Mammary epithelial cell (primary cell): Measurements from ENCODE around the gene MIPEP.

Experiments used
- CTCF ChIP-seq, 2 donors: IDR thresholded peaks in 1 of 2; conservative IDR thresholded peaks in 1 of 2; 2 replicates each; pipeline ENCODE4 v1.5.1; 2011 to 2012; ENCODE audit warnings: inconsistent platforms in 2 of 2, low read length in 2 of 2, mild to moderate bottlenecking in 2 of 2, control low read depth in 1 of 2, low read depth in 1 of 2; ENCODE audit not compliant: insufficient read depth in 1 of 2; ENCODE audit errors: extremely low read depth in 1 of 2
- EZH2 ChIP-seq: IDR thresholded peaks from 2 replicates; pipeline ENCODE4 v1.6.1; 2012; ENCODE audit warnings: low read length, inconsistent platforms, borderline replicate concordance

DNA sequence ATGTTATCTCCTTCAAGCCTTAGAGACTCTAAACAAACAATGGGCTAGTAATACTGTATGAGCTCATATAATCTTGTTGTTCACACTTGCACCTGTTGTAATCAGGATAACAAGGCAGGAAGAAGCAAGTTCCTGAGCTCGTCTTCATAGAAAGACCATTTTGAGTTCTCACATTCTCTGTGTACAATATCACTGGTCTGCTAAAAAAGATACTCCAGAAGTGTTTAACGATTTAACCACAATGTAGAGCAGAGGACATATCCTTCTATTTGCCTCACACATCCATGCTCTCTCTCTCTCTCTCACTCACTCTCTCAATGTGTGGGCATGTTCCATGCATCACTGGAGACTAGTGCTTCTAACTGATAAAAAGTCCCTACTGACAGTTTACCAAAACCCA is 122.9 kb downstream of the MIPEP start:
- no peak for TF ChIP-seq CTCF (conservative IDR thresholded peaks at IDR 0.05 in 1 of 2, IDR thresholded peaks at IDR 0.05 in 1 of 2; ENCODE audit: extremely low read depth in 1 of 2, insufficient read depth in 1 of 2, low read depth in 1 of 2, low read length in 2 of 2)
- no peak for TF ChIP-seq EZH2
